BJ (cell line): ENCODE measurements around the gene RALGAPA2. TPM values are rescaled to one million over a fixed set of nuclear protein-coding genes. Genes with fewer than 3 reads are reported as not detected.

ENCODE experiments used
- CTCF ChIA-PET: fragments of 350-600 bp; formaldehyde crosslinking; extraction: SDS; loops from one replicate; lab custom pipeline; 2021; ENCODE audit warnings: antibody characterized with exemption, inconsistent platforms; lab: Yijun Ruan, JAX
- POLR2A ChIA-PET: fragments of 300-600 bp; sonication (Branson Sonifier 250); formaldehyde crosslinking; extraction: SDS; loops from one replicate; lab custom pipeline; 2021; ENCODE audit warnings: antibody characterized with exemption; lab: Charles Lee
- DNase-seq: peaks from one replicate; pipeline ENCODE4 v3.0.0-alpha.2; 2011; ENCODE audit warnings: low read depth
- H3K27me3 ChIP-seq: 2 replicates; pipeline ENCODE4 v1.6.0; 2011; ENCODE audit warnings: low read length; ENCODE audit not compliant: control insufficient read depth, insufficient read depth
- H3K36me3 ChIP-seq: 2 replicates; pipeline ENCODE4 v1.5.1; 2011; ENCODE audit warnings: low read length; ENCODE audit not compliant: control insufficient read depth, insufficient read depth
- H3K4me3 ChIP-seq: 2 replicates; pipeline ENCODE4 v1.5.1; 2011; ENCODE audit warnings: low read depth, mild to moderate bottlenecking, control low read depth, low read length
- polyA plus RNA-seq: library from polyadenylated mRNA; depleted of rRNA; stranded (reverse); fragments of >200 nt; gene quantifications from 2 replicates; pipeline ENCODE4 v1.2.3, GENCODE V29; 2011
- small RNA-seq: library from RNA; depleted of rRNA; stranded (forward); fragments of <200 nt; gene quantifications from one replicate; pipeline ENCODE3, GENCODE V24; 2012; ENCODE audit warnings: low replicate concordance, low read depth; ENCODE audit not compliant: insufficient read length
- TF ChIP-seq, protein P1 (sequence below): IDR thresholded peaks from 2 replicates; pipeline ENCODE4 v1.5.1; 2011; ENCODE audit warnings: low read depth, mild to moderate bottlenecking, control low read depth, inconsistent platforms, low read length, moderate library complexity; ENCODE audit not compliant: insufficient read depth

Gene RALGAPA2
- polyA plus RNA-seq, 1 experiment, result 1.4 TPM

DNA sequence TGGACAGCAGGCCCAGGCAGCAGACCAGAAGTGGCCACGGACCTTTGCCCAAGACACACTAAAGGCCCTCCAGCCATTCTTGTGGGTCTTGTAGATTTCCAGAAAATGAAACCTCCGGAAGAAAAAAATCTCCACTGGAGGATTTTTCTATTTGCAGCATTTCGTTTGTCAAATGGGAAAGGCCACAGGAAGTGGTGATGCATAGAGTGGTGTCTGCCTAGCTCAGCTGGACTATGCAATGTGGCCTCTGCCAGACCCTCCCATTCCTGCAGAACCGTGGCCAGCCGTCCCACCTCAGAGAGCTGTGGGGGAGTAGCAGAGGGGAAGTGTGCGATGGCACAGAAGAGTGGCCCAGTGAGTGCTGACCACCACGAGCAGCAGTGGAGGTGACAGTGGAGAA is 368.5 kb downstream of the RALGAPA2 start:
- TF ChIP-seq, protein P1, sequence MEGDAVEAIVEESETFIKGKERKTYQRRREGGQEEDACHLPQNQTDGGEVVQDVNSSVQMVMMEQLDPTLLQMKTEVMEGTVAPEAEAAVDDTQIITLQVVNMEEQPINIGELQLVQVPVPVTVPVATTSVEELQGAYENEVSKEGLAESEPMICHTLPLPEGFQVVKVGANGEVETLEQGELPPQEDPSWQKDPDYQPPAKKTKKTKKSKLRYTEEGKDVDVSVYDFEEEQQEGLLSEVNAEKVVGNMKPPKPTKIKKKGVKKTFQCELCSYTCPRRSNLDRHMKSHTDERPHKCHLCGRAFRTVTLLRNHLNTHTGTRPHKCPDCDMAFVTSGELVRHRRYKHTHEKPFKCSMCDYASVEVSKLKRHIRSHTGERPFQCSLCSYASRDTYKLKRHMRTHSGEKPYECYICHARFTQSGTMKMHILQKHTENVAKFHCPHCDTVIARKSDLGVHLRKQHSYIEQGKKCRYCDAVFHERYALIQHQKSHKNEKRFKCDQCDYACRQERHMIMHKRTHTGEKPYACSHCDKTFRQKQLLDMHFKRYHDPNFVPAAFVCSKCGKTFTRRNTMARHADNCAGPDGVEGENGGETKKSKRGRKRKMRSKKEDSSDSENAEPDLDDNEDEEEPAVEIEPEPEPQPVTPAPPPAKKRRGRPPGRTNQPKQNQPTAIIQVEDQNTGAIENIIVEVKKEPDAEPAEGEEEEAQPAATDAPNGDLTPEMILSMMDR, result no peak
- no peaks in the 10 kb centered on the region; the same call in 1 of the 2 replicates for H3K27me3 ChIP-seq
- no peaks in the 10 kb centered on the region for H3K36me3 ChIP-seq
- CTCF ChIA-PET, result no interaction called here
- no peak for DNase-seq
- POLR2A ChIA-PET, result no interaction called here
- no peak overlapping the region for H3K4me3 ChIP-seq

Small RNAs within 50 kb of the gene (small RNA-seq; reads per million reads assigned to genes)
- gene EIF4E2P1 (not detected), gene RN7SL607P (not detected)
